Stimulated activated CD8-positive, alpha-beta memory T cell treated with anti-CD3 and anti-CD28 coated beads, Interleukin-4, amount 100 ng/mL, for 4 hours (primary cell): ENCODE data around the gene PGBD4.
A peak's percentile ranks its signal among the peaks of the same experiment; 100 is the strongest.

ENCODE experiments used
- DNase-seq, 2 donors: peaks; one replicate each; pipeline ENCODE4 v3.0.0-alpha.2; 2020; ENCODE audit warnings: low read depth in 2 of 2, low spot score in 1 of 2

PGBD4 gene

GRCh38 chr15:34101366-34102174, at the start of gene PGBD4, which contains the start of gene EMC7:
Gene PGBD4 (plus strand): TSS chr15:34102083. CDS start chr15:34102532, 449 bp downstream.
Gene EMC7 (minus strand): TSS chr15:34101862. CDS start chr15:34101839, 23 bp downstream.
- DNase-seq: peak; percentile 98

GRCh38 chr15:34054081-34054707, 47.7 kb upstream of the PGBD4 start:
- DNase-seq: no peak

DNA sequence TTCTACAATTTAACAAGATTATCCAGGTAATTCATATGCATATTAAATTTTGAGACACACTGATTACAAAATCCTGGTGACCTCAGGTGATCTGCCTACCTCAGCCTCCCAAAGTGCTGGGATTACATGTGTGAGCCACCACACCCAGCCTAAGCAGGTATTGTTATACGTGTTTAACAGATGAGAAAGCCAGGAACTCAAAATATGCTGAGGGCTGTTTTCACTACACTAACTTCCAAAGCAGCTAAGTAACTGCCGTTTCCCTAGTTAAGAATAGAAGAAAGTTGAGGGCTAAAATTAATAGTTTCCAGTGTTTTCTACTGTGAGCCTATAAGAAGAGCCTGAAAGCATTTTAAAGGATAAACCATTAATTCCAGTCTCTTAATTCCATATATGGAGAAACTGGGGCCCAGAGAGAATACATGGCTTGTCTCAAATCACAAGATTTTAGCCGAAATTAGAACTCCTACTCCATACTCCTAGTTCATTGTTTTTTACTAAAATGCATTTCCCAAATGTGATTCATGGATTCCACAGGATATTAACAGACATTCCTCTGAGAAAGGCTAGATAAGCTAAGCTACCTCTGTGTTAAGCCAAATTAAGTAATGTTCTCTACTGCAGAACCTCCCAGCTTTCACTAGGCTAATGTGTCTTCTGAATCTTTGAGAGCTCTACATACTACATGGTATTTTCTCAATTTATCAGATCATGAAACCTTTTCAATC, 45.9 kb upstream of the PGBD4 start:
- DNase-seq: no peak

DNA sequence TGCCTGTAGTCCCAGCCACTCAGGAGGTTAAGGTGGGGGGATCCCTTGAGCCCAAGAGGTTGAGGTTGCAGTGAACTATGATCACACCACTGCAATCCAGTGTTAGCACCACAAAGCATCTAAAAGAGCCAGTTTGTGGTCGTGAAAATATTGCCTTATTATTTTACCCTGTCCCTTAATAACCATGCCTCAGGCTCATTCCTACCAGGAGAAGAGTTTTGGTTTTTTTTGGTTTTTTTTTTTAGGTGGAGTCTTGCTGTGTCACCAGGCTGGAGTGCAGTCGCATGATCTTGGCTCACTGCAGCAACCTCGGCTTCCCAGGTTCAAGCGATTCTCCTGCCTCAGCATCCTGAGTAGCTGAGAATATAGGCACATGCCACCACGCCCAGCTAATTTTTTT, 45.0 kb upstream of the PGBD4 start:
- DNase-seq: no peak

DNA sequence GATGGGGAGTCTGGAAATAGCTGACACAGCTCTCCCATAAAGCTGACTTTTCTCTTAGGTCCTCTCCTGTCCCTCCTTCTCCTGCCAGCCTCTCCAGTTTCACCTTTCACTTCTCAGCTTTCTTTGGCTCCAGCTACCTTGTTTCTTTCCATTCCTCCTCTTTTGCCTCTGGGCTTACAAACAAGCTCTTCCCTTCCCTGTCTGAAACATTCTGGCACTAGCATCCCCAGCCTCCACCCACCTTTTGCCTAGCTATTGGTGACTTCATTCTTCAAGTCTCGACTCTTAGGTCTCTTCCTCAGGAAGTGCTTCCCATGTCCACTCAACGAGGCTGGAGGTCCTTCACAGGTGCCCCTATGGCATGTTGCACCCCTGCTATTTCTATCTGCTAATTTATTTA, 42.4 kb upstream of the PGBD4 start:
- DNase-seq: no peak

DNA sequence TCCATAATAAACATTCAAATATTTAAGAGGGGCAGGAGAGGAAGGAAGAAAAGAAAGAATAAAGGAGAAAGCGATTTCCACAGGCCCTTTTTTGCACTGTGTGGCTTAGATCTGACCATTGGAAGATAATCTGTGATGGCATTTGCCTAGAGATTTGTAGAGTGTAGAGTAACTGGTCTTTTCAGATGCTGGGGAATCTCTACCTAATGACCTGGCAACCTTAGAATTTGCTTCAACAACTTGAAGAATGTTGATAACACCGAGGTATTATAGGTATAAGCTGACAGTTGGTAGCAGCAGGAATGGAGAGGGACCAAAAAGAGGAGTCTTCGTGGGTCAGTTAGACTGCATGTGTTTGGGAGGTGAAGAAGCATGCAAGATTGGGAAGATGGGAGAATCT, 41.9 kb upstream of the PGBD4 start:
- DNase-seq: no peak

DNA sequence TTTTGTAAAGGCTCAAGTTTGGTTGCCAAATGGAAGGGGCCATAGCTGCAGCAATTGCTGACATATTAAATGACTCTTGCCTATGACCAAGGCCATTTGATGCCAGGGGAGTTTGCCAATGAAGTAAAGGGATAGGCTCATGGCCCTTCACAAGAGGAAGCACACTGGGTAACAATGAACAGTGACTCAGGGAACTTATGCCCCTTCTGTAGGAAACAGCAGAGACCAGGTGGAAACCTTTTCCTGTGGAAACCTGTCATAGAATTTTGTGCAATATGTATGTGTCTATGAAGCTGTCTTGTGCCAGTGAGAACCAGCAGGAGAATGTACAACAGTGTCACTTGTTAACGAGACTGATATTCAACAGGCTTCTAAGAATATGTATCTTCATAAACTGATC, 37.4 kb upstream of the PGBD4 start:
- DNase-seq: no peak

DNA sequence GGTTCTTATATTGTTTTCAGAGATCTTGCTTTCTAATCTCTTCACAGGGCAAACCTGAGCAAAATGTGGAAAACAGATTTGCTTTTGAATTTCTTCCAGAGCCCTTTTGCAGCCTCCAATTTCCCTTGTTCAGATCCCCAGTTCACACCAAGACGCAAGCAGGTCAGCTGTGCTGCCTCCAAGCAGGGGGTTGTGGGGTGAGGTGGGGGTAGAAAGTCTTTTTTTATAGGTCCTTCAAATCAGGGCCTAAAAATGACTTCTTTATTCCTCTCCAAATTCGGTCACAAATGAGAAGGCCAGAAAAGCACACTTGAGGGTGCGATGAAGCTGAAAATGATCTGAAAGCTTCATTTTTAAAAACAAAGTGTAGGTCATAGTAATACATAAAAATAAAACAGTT, 36.6 kb upstream of the PGBD4 start:
- no peak for DNase-seq

- no peak for DNase-seq
Observed at GRCh38 chr15:34065941-34066340, 35.9 kb upstream of the PGBD4 start.

DNA sequence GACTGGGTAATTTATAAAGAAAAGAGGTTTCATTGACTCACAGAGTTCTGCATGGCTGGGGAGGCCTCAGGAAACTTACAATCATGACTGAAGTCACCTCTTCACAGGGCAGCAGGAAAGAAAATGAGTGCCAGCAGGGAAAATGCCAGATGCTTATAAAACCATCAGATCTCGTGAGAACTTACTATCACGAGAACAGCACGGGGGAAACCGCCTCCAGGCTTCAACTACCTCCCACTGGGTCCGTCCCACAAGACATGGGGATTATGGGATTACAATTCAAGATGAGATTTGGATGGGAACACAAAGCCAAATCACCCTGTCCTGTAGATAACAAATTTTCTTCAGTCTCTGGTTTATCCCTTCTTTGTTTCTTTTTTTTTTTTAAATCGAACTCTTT, 31.9 kb upstream of the PGBD4 start:
- no peak for DNase-seq

- no peak for DNase-seq
Observed at GRCh38 chr15:34076785-34077184, 25.1 kb upstream of the PGBD4 start.

DNA sequence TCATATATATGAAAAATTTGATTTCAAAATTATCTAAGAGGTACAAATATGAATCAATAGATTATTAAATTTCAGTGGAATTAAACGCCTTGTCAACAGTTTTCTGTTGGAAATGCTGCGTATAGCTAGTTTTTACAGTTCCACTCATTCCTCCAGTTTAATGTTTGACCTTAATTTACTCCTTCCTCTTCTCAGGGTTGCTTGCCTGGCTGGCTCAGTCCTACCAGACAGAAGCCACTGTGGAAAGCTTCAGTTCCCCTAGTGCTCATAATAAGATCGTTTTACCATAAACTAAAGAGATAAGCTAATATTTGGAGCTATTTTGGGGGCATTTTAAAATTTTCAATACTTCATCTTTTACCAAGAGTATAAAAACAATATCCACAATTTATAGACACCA, 23.0 kb upstream of the PGBD4 start:
- DNase-seq: no peak

DNA sequence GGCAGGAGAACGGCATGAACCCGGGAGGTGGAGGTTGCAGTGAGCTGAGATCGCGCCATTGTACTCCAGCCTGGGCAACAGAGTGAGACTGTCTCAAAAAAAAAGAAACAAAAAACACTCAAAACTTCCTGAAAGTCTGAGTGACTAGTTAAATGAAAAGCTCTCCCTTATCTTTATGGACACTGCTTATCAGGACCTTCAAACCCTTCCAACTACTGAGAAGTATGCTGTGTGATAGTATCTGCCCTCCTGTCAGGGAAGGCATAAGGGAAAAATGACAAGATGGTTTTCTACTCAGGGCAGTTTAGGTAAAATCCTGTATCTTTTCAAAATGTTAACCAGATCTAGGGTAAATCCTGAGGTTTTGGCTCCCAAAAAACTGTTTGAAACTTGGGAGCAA, 22.0 kb upstream of the PGBD4 start:
- no peak for DNase-seq

DNA sequence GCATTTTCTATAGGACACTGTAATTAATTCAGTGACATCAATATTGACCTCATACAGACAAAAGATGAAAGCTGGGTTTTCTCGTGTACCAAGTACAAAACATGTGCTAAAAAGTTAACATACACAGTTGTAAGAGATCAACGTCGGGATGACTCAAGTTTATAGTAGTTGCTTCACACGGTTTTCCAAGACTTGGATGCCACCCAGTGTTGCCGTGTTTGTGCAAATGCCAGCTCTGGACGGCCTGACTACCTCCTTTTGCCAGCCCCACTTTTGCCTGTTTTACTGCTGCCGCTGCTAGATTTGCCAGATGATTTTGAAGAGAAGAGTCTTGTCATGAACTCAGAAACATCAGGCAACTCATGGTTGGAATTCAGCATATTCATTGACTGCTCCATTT, 17.8 kb upstream of the PGBD4 start:
- DNase-seq: no peak

DNA sequence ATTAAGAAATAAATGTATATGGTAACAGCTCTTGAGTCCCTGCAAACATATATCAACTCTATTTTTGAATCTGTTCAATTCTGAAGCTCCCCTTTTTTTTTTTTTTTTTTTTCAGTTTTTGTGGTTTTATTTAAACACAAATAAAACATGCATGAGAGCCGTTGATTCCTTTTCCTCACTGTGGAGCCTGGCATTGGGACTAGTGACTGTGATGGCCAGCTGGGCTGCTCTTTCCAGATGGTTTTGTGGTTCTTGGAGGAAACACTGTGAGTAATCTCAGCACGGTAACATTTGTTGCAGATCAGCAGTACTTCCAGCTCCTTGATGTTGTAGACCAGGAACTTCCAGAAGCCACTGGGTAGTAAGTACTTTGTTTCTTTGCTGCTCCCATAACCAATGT, 16.1 kb upstream of the PGBD4 start:
- no peak for DNase-seq

DNA sequence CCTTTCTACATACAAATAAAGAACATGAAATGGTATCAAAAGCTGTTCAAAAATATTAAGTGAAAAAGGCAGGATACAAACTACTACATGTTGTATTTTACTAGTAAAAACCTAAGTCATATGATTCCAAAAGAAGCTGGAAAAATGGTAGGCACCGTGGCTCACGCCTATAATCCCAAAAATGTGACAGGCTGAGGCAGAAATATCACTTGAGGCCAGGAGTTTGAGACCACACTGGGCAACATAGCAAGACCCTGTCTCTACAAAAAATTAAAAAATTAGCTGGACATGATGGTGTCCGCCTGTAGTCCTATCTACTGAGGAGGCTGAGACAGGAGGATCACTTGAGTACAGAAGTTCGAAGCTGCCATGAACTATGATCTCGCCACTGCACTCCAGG, 2.0 kb upstream of the PGBD4 start:
- DNase-seq: no peak

- no peak for DNase-seq
Observed at GRCh38 chr15:34102175-34102925, 467 bp downstream of the PGBD4 start.

GRCh38 chr15:34106423-34106822, 4.5 kb downstream of the PGBD4 start:
- no peak for DNase-seq

GRCh38 chr15:34107315-34107714, 5.4 kb downstream of the PGBD4 start:
- no peak for DNase-seq

- DNase-seq: no peak
Observed at GRCh38 chr15:34109797-34110663, 8.1 kb downstream of the PGBD4 start.
